ENCODE data around the gene AADACL2.

AADACL2 gene

DNA sequence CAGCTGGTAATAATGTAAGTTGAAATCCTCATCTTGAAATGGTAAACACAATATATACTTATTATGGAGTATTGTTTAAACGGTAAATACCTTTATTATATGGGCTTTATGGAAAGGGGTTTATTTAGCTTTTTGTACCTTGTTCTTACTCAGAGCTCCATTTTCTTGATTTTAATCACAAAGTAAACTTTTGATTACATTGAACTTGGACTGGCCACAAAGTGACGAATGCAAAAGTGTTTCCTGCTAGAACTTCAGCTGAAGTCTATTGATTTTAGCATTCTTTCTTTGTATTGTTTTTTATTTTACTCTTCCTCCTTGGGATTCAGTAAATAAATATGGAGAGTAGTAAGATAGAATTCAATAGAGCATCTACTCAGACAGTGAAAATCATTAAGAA lies 60.4 kb downstream of the AADACL2 start:
- Histone ChIP-seq H3K36me3 (ENCODE audit: control insufficient read depth in 5 of 5, insufficient read depth in 5 of 5, low read length in 5 of 5) (no peaks in the 10 kb centered on the region), H3K4me1 (ENCODE audit: control insufficient read depth in 5 of 5, insufficient read depth in 5 of 5, low read length in 5 of 5) (no peaks in the 10 kb centered on the region), H3K27ac (ENCODE audit: low read depth, low read length) (no peak overlapping the region), H3K9me3 (ENCODE audit: control insufficient read depth in 5 of 5, low read length in 5 of 5) (no peaks in the 10 kb centered on the region), H3K9ac (ENCODE audit: low read length in 5 of 5) (no peak overlapping the region), H3K27me3 (ENCODE audit: control insufficient read depth in 5 of 5, insufficient read depth in 4 of 5, low read length in 5 of 5) (no peaks in the 10 kb centered on the region), H3K4me3 (ENCODE audit: low read depth in 1 of 5, low read length in 5 of 5) (no peak overlapping the region)

DNA sequence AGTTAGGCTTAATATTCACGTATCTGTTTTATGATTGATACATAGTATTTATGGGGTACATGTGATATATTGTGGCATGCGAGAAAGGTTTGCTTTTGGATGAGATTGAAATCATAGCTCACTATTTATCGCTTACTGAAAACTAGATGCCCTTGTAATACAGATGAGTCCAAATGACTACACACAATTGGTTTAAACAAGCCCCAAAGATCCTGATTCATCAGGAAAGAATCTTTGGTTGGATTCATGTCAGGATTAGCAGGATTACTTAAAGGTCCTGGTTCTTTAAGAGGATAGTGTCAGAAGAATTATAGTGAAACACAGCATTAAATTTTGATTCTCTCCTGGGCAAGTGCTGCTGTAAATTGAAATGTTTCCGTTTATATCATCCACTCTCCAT lies 61.5 kb downstream of the AADACL2 start:
- no peaks in the 10 kb centered on the region for H3K4me1 ChIP-seq (ENCODE audit: control insufficient read depth in 5 of 5, insufficient read depth in 5 of 5, low read length in 5 of 5)
- no peak overlapping the region for H3K27ac ChIP-seq (ENCODE audit: low read depth, low read length)
- no peaks in the 10 kb centered on the region for H3K36me3 ChIP-seq (ENCODE audit: control insufficient read depth in 5 of 5, insufficient read depth in 5 of 5, low read length in 5 of 5)
- no peak overlapping the region for H3K4me3 ChIP-seq (ENCODE audit: low read depth in 1 of 5, low read length in 5 of 5)
- no peak overlapping the region for H3K9ac ChIP-seq (ENCODE audit: low read length in 5 of 5)
- H3K27me3 ChIP-seq (ENCODE audit: control insufficient read depth in 5 of 5, insufficient read depth in 4 of 5, low read length in 5 of 5): no peaks in the 10 kb centered on the region
- H3K9me3 ChIP-seq (ENCODE audit: control insufficient read depth in 5 of 5, low read length in 5 of 5): no peaks in the 10 kb centered on the region

DNA sequence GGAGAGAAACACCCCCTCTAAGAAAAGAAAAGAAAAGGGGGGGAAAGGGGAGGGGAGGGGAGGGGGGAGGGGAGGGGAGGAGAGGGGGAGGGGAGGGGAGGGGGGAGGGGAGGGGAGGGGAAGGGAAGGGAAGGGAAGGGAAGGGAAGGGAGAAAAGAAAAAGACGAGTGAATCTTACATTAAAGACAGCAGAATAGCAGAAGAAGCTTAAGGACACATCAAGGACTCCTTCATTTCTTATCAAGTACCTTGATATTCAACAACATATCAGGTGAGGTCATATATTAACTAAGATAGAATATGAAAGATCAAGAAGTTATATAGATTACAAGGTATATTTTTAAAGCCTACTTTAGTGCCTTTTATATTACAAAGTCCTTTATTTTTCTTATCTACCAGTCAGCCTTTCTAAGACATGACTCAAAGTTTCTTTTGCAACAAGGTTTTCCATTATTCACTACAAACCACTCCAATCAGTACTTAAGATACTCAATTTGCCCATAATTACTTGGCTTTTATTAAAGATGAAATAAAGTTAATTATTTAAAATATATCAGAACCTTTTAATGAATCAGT lies 62.5 kb downstream of the AADACL2 start:
- Histone ChIP-seq H3K4me3 (ENCODE audit: low read depth in 1 of 5, low read length in 5 of 5) (no peak overlapping the region), H3K27ac (ENCODE audit: low read depth, low read length) (no peak overlapping the region), H3K9ac (ENCODE audit: low read length in 5 of 5) (no peak overlapping the region), H3K4me1 (ENCODE audit: control insufficient read depth in 5 of 5, insufficient read depth in 5 of 5, low read length in 5 of 5) (no peaks in the 10 kb centered on the region), H3K27me3 (ENCODE audit: control insufficient read depth in 5 of 5, insufficient read depth in 4 of 5, low read length in 5 of 5) (no peaks in the 10 kb centered on the region), H3K36me3 (ENCODE audit: control insufficient read depth in 5 of 5, insufficient read depth in 5 of 5, low read length in 5 of 5) (no peaks in the 10 kb centered on the region), H3K9me3 (ENCODE audit: control insufficient read depth in 5 of 5, low read length in 5 of 5) (no peaks in the 10 kb centered on the region)

DNA sequence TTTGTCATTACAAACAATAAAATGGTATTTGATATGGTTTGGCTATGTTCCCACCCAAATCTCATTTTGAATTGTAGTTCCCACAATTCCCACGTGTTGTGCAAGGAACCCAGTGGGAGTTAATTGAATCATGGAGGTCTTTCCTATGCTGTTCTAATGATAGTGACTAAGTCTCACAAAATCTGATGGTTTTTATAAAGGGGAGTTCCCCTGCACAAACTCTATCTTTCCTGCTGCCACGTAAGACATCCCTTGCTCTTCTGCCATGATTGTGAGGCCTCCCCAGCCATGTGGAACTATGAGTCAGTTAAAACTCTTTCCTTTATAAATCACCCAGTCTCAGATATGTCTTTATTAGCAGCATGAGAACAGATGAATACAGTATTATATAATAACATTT lies 64.7 kb downstream of the AADACL2 start:
- H3K36me3 ChIP-seq (ENCODE audit: control insufficient read depth in 5 of 5, insufficient read depth in 5 of 5, low read length in 5 of 5): no peaks in the 10 kb centered on the region
- no peak overlapping the region for H3K27ac ChIP-seq (ENCODE audit: low read depth, low read length)
- H3K9me3 ChIP-seq (ENCODE audit: control insufficient read depth in 5 of 5, low read length in 5 of 5): no peaks in the 10 kb centered on the region
- H3K27me3 ChIP-seq (ENCODE audit: control insufficient read depth in 5 of 5, insufficient read depth in 4 of 5, low read length in 5 of 5): no peaks in the 10 kb centered on the region
- H3K9ac ChIP-seq (ENCODE audit: low read length in 5 of 5): no peak overlapping the region
- no peaks in the 10 kb centered on the region for H3K4me1 ChIP-seq (ENCODE audit: control insufficient read depth in 5 of 5, insufficient read depth in 5 of 5, low read length in 5 of 5)
- H3K4me3 ChIP-seq (ENCODE audit: low read depth in 1 of 5, low read length in 5 of 5): no peak overlapping the region

DNA sequence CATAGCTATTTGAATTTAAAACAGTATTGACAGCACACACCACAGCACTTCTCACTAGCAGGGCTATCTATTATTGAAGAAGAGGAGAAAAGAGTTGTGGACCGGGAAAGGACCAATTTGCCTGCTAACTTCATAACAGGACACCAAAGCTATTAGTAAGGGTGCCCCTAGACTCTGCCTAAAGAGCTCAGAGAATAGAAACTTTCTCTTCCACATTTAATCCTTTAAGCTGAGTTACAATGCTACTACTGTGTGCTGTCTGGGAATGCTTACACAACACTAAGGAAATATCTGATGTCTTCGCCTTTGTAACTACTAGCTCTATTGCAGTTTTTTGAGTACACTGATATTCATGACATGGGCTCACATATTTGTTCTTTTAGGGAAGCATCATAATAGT lies 66.7 kb downstream of the AADACL2 start:
- Histone ChIP-seq H3K27ac (ENCODE audit: low read depth, low read length) (no peak overlapping the region), H3K4me1 (ENCODE audit: control insufficient read depth in 5 of 5, insufficient read depth in 5 of 5, low read length in 5 of 5) (no peaks in the 10 kb centered on the region), H3K9ac (ENCODE audit: low read length in 5 of 5) (no peak overlapping the region), H3K27me3 (ENCODE audit: control insufficient read depth in 5 of 5, insufficient read depth in 4 of 5, low read length in 5 of 5) (no peaks in the 10 kb centered on the region), H3K36me3 (ENCODE audit: control insufficient read depth in 5 of 5, insufficient read depth in 5 of 5, low read length in 5 of 5) (no peaks in the 10 kb centered on the region), H3K9me3 (ENCODE audit: control insufficient read depth in 5 of 5, low read length in 5 of 5) (no peaks in the 10 kb centered on the region), H3K4me3 (ENCODE audit: low read depth in 1 of 5, low read length in 5 of 5) (no peak overlapping the region)

DNA sequence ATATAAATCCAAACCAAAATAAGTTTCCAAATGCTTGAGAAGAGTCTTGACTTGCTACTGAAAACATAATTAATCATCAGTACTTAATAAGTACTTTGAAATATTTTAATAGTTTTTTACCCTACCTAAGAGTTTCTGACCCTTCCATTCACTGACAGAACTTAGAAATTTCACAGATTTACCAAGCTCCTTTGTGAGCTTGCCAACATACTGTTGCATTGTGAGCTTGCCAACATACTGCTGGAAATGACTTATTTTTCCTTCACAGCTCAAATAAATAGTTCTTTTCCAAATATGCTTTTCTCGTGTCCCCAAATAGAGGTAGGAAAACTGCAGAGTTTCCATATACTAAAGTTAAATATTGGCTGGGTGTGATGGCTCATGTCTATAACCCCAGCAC lies 70.5 kb downstream of the AADACL2 start:
- Histone ChIP-seq H3K9me3 (ENCODE audit: control insufficient read depth in 5 of 5, low read length in 5 of 5) (peaks cover 0 to 7% (median 0%) of the 10 kb centered on the region in 5 donors), H3K27me3 (ENCODE audit: control insufficient read depth in 5 of 5, insufficient read depth in 4 of 5, low read length in 5 of 5) (no peaks in the 10 kb centered on the region), H3K36me3 (ENCODE audit: control insufficient read depth in 5 of 5, insufficient read depth in 5 of 5, low read length in 5 of 5) (no peaks in the 10 kb centered on the region), H3K9ac (ENCODE audit: low read length in 5 of 5) (no peak overlapping the region), H3K4me3 (ENCODE audit: low read depth in 1 of 5, low read length in 5 of 5) (no peak overlapping the region), H3K27ac (ENCODE audit: low read depth, low read length) (no peak overlapping the region), H3K4me1 (ENCODE audit: control insufficient read depth in 5 of 5, insufficient read depth in 5 of 5, low read length in 5 of 5) (no peaks in the 10 kb centered on the region)

DNA sequence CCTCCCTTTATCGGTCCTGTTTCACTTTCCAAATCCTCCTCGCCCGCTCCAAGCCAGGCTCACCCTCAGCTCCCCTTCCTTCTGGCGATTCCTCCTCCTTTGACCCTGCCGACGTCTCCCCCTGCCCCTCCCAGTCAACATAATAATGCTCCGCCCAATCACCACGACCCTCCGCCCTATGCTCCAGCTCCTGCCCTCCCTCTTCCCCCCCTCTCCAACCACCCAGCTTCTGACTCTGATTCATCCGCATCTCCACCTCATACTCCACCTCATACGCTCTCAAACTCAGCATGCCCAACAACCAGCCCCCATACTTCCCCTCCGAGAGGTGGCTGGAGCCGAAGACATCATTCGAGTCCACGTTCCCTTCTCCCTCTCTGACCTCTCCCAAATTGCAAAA lies 73.1 kb downstream of the AADACL2 start:
- Histone ChIP-seq H3K4me3 (ENCODE audit: low read depth in 1 of 5, low read length in 5 of 5) (no peak overlapping the region), H3K4me1 (ENCODE audit: control insufficient read depth in 5 of 5, insufficient read depth in 5 of 5, low read length in 5 of 5) (no peaks in the 10 kb centered on the region), H3K36me3 (ENCODE audit: control insufficient read depth in 5 of 5, insufficient read depth in 5 of 5, low read length in 5 of 5) (no peaks in the 10 kb centered on the region), H3K9ac (ENCODE audit: low read length in 5 of 5) (no peak overlapping the region), H3K27ac (ENCODE audit: low read depth, low read length) (no peak overlapping the region), H3K27me3 (ENCODE audit: control insufficient read depth in 5 of 5, insufficient read depth in 4 of 5, low read length in 5 of 5) (no peaks in the 10 kb centered on the region), H3K9me3 (ENCODE audit: control insufficient read depth in 5 of 5, low read length in 5 of 5) (peaks cover 0 to 10% (median 5%) of the 10 kb centered on the region in 5 donors)

Measured in subcutaneous abdominal adipose tissue (tissue), 5 donors.